ENCODE results near the gene CEP89. TPM values are rescaled to one million over a fixed set of nuclear protein-coding genes. Genes with fewer than 3 reads are reported as not detected.
"Not testable (repeated sequence)": the region's sequence is repeated elsewhere in the genome, so short reads cannot be mapped to it uniquely, and the experiment has no call there.

CEP89 gene
- total RNA-seq, 2 donors from 2014 or later, result 10.8 to 11.4 TPM

GRCh38 chr19:32863301-32863700 lies 108.5 kb downstream of the CEP89 start:
- DNase-seq (no peak), ATAC-seq (no peak)
- intact Hi-C loops (cut with DNase I, micrococcal nuclease), result no loop called here

GRCh38 chr19:32862741-32863140 lies 109.0 kb downstream of the CEP89 start:
- DNase-seq, result no peak
- intact Hi-C loops (cut with DNase I, micrococcal nuclease), result no loop called here

GRCh38 chr19:32862173-32862572 lies 109.6 kb downstream of the CEP89 start:
- intact Hi-C loops (cut with DNase I, micrococcal nuclease), result no loop called here
- DNase-seq, result no peak
- no peak for ATAC-seq

More at GRCh38 chr19:32862741-32863140, 109.0 kb downstream of the CEP89 start:
- no peak for ATAC-seq

- DNase-seq, result no peak
Measured at GRCh38 chr19:32861596-32861995, 110.2 kb downstream of the CEP89 start.

GRCh38 chr19:32859591-32859990 lies 112.2 kb downstream of the CEP89 start:
- DNase-seq, result no peak
- no peak for ATAC-seq
- intact Hi-C loops (cut with DNase I, micrococcal nuclease), result no loop called here

More at GRCh38 chr19:32861596-32861995, 110.2 kb downstream of the CEP89 start:
- ATAC-seq, result no peak
- intact Hi-C loops (cut with DNase I, micrococcal nuclease), result no loop called here

GRCh38 chr19:32858559-32858958 lies 113.2 kb downstream of the CEP89 start:
- intact Hi-C loops (cut with DNase I, micrococcal nuclease), result no loop called here
- ATAC-seq (no peak), DNase-seq (no peak)

GRCh38 chr19:32858155-32858554 lies 113.6 kb downstream of the CEP89 start:
- intact Hi-C loops (cut with DNase I, micrococcal nuclease), result no loop called here
- no peak for DNase-seq

GRCh38 chr19:32857584-32857983 lies 114.2 kb downstream of the CEP89 start:
- ATAC-seq (no peak), DNase-seq (no peak)

More at GRCh38 chr19:32858155-32858554, 113.6 kb downstream of the CEP89 start:
- ATAC-seq, result no peak

GRCh38 chr19:32856818-32857217 lies 114.9 kb downstream of the CEP89 start:
- DNase-seq; intact Hi-C loops (cut with DNase I, micrococcal nuclease); ATAC-seq: not testable (repeated sequence)

More at GRCh38 chr19:32857584-32857983, 114.2 kb downstream of the CEP89 start:
- intact Hi-C loops (cut with DNase I, micrococcal nuclease), result no loop called here

GRCh38 chr19:32852216-32852615 lies 119.5 kb downstream of the CEP89 start:
- DNase-seq (no peak), ATAC-seq (no peak)
- intact Hi-C loops (cut with DNase I, micrococcal nuclease), result no loop called here

- DNase-seq; ATAC-seq; intact Hi-C loops (cut with DNase I, micrococcal nuclease): not testable (repeated sequence)
Measured at GRCh38 chr19:32848035-32848434, 123.7 kb downstream of the CEP89 start.

GRCh38 chr19:32843716-32844245 lies 128.0 kb downstream of the CEP89 start:
- ATAC-seq (no peak), DNase-seq (no peak)
- intact Hi-C loops (cut with DNase I, micrococcal nuclease), result no loop called here

- DNase-seq (no peak), ATAC-seq (no peak)
- intact Hi-C loops (cut with DNase I, micrococcal nuclease), result no loop called here
Measured at GRCh38 chr19:32842061-32842460, 129.7 kb downstream of the CEP89 start.

GRCh38 chr19:32837531-32837930 lies 134.2 kb downstream of the CEP89 start:
- intact Hi-C loops (cut with DNase I, micrococcal nuclease), result no loop called here
- no peak for ATAC-seq
- no peak for DNase-seq

- intact Hi-C loops (cut with DNase I, micrococcal nuclease); ATAC-seq; DNase-seq: not testable (repeated sequence)
Measured at GRCh38 chr19:32833388-32833787, 138.4 kb downstream of the CEP89 start.

- DNase-seq; intact Hi-C loops (cut with DNase I, micrococcal nuclease): not testable (repeated sequence)
- ATAC-seq, result peak; percentile 77
Measured at GRCh38 chr19:32832825-32833224, 138.9 kb downstream of the CEP89 start.

- ATAC-seq; DNase-seq; intact Hi-C loops (cut with DNase I, micrococcal nuclease): not testable (repeated sequence)
Measured at GRCh38 chr19:32832094-32832493, 139.7 kb downstream of the CEP89 start.

GRCh38 chr19:32831611-32832010 lies 140.1 kb downstream of the CEP89 start:
- intact Hi-C loops (cut with DNase I, micrococcal nuclease), result no loop called here
- DNase-seq (no peak), ATAC-seq (no peak)

- DNase-seq (no peak), ATAC-seq (no peak)
- intact Hi-C loops (cut with DNase I, micrococcal nuclease), result no loop called here
Measured at GRCh38 chr19:32830231-32831014, 141.3 kb downstream of the CEP89 start.

GRCh38 chr19:32829345-32829896 lies 142.3 kb downstream of the CEP89 start:
- no peak for DNase-seq
- intact Hi-C loops (cut with DNase I, micrococcal nuclease), result no loop called here
- ATAC-seq, result no peak

Measured in left colon (tissue), 2 donors.